Stimulated activated naive B cell treated with anti-CD40 and anti-IgM and Interleukin-4, amounts not matched to agents 10 μg/mL and 1 μg/mL and 100 μg/mL, for 72 hours (primary cell): ENCODE results near the gene TRPM3.

ENCODE experiments used
- ATAC-seq, 2 donors: fragments of 150-1000 bp; cut with Tn5 transposase; replicated peaks; 2 replicates each; pipeline ENCODE4 v1.10.0; 2021; ENCODE audit warnings: moderate library complexity in 1 of 2
- DNase-seq: peaks from one replicate; pipeline ENCODE4 v3.0.0; 2021
- H3K27ac Mint-ChIP-seq: one replicate; pipeline ENCODE4 v1.8.0; 2022; ENCODE audit warnings: mild to moderate bottlenecking, mixed read lengths
- H3K27me3 Mint-ChIP-seq, 2 donors: one replicate each; pipeline ENCODE4 v1.8.0; 2022; ENCODE audit warnings: mixed read lengths in 2 of 2
- H3K36me3 Mint-ChIP-seq, 2 donors: one replicate each; pipeline ENCODE4 v1.8.0; 2022; ENCODE audit warnings: mixed read lengths in 2 of 2, mild to moderate bottlenecking in 1 of 2
- H3K4me1 Mint-ChIP-seq, 2 donors: one replicate each; pipeline ENCODE4 v1.8.0; 2022; ENCODE audit warnings: mixed read lengths in 2 of 2, mild to moderate bottlenecking in 1 of 2
- H3K4me3 Mint-ChIP-seq, 2 donors: one replicate each; pipeline ENCODE4 v1.8.0; 2022; ENCODE audit warnings: mild to moderate bottlenecking in 2 of 2, mixed read lengths in 2 of 2, moderate library complexity in 1 of 2
- H3K9me3 Mint-ChIP-seq, 2 donors: one replicate each; pipeline ENCODE4 v1.8.0; 2022; ENCODE audit warnings: mixed read lengths in 2 of 2, mild to moderate bottlenecking in 1 of 2

Gene TRPM3

GRCh38 chr9:70694758-70695157, 426.7 kb downstream of the TRPM3 start:
- no peak for ATAC-seq
- no peak for DNase-seq
- Mint-ChIP-seq H3K9me3 (no peaks in the 10 kb centered on the region), H3K27me3 (peaks cover 0 to 4% of the 10 kb centered on the region in 2 donors), H3K4me3 (no peak overlapping the region), H3K4me1 (no peaks in the 10 kb centered on the region), H3K27ac (no peak overlapping the region), H3K36me3 (no peaks in the 10 kb centered on the region)

GRCh38 chr9:70693186-70693585, 428.2 kb downstream of the TRPM3 start:
- H3K27me3 Mint-ChIP-seq = peaks cover 4 to 6% of the 10 kb centered on the region in 2 donors
- no peaks in the 10 kb centered on the region for H3K4me1 Mint-ChIP-seq

GRCh38 chr9:70692431-70692830, 429.0 kb downstream of the TRPM3 start:
- H3K4me1 Mint-ChIP-seq = no peaks in the 10 kb centered on the region
- H3K4me3 Mint-ChIP-seq = no peak overlapping the region
- H3K36me3 Mint-ChIP-seq = no peaks in the 10 kb centered on the region
- DNase-seq (no peak), ATAC-seq (no peak)
- H3K27me3 Mint-ChIP-seq = peaks cover 4 to 12% of the 10 kb centered on the region in 2 donors
- no peaks in the 10 kb centered on the region for H3K9me3 Mint-ChIP-seq
- H3K27ac Mint-ChIP-seq = no peak overlapping the region

More at GRCh38 chr9:70693186-70693585, 428.2 kb downstream of the TRPM3 start:
- ATAC-seq = no peak
- no peak for DNase-seq
- no peaks in the 10 kb centered on the region for H3K9me3 Mint-ChIP-seq
- H3K36me3 Mint-ChIP-seq = no peaks in the 10 kb centered on the region
- no peak overlapping the region for H3K4me3 Mint-ChIP-seq
- H3K27ac Mint-ChIP-seq = no peak overlapping the region

- no peaks in the 10 kb centered on the region for H3K36me3 Mint-ChIP-seq
- ATAC-seq = no peak
These were observed 432.7 kb downstream of the TRPM3 start for GRCh38 chr9:70688704-70689103.

GRCh38 chr9:70683841-70684240, 437.6 kb downstream of the TRPM3 start:
- H3K36me3 Mint-ChIP-seq = no peaks in the 10 kb centered on the region
- no peak overlapping the region for H3K27ac Mint-ChIP-seq

More at GRCh38 chr9:70688704-70689103, 432.7 kb downstream of the TRPM3 start:
- H3K4me3 Mint-ChIP-seq = no peak overlapping the region
- H3K4me1 Mint-ChIP-seq = no peaks in the 10 kb centered on the region
- H3K9me3 Mint-ChIP-seq = peaks cover 0 to 3% of the 10 kb centered on the region in 2 donors
- H3K27ac Mint-ChIP-seq = no peak overlapping the region
- H3K27me3 Mint-ChIP-seq = peaks cover 4 to 12% of the 10 kb centered on the region in 2 donors
- no peak for DNase-seq

GRCh38 chr9:70682298-70682697, 439.1 kb downstream of the TRPM3 start:
- Mint-ChIP-seq H3K4me1 (no peaks in the 10 kb centered on the region), H3K9me3 (peaks cover 0 to 3% of the 10 kb centered on the region in 2 donors), H3K27ac (no peak overlapping the region), H3K4me3 (no peak overlapping the region), H3K27me3 (no peaks in the 10 kb centered on the region), H3K36me3 (no peaks in the 10 kb centered on the region)
- ATAC-seq (no peak), DNase-seq (no peak)

More at GRCh38 chr9:70683841-70684240, 437.6 kb downstream of the TRPM3 start:
- Mint-ChIP-seq H3K4me3 (no peak overlapping the region), H3K9me3 (peaks cover 0 to 3% of the 10 kb centered on the region in 2 donors), H3K27me3 (peaks cover 0 to 12% of the 10 kb centered on the region in 2 donors), H3K4me1 (no peaks in the 10 kb centered on the region)
- no peak for ATAC-seq
- no peak for DNase-seq

GRCh38 chr9:70679845-70680244, 441.6 kb downstream of the TRPM3 start:
- ATAC-seq (no peak), DNase-seq (no peak)
- H3K27ac Mint-ChIP-seq = no peak overlapping the region
- H3K9me3 Mint-ChIP-seq = no peaks in the 10 kb centered on the region
- H3K4me3 Mint-ChIP-seq = no peak overlapping the region
- H3K4me1 Mint-ChIP-seq = no peaks in the 10 kb centered on the region
- H3K36me3 Mint-ChIP-seq = no peaks in the 10 kb centered on the region
- no peaks in the 10 kb centered on the region for H3K27me3 Mint-ChIP-seq

- ATAC-seq = no peak
- DNase-seq = no peak
- Mint-ChIP-seq H3K4me1 (no peaks in the 10 kb centered on the region), H3K9me3 (no peaks in the 10 kb centered on the region), H3K36me3 (no peaks in the 10 kb centered on the region), H3K4me3 (no peak overlapping the region), H3K27ac (no peak overlapping the region), H3K27me3 (no peaks in the 10 kb centered on the region)
These were observed 443.3 kb downstream of the TRPM3 start for GRCh38 chr9:70678153-70678552.

- no peaks in the 10 kb centered on the region for H3K9me3 Mint-ChIP-seq
- H3K27ac Mint-ChIP-seq = no peak overlapping the region
- no peaks in the 10 kb centered on the region for H3K36me3 Mint-ChIP-seq
- no peaks in the 10 kb centered on the region for H3K4me1 Mint-ChIP-seq
- ATAC-seq = no peak
- no peaks in the 10 kb centered on the region for H3K27me3 Mint-ChIP-seq
- H3K4me3 Mint-ChIP-seq = no peak overlapping the region
- no peak for DNase-seq
These were observed 444.2 kb downstream of the TRPM3 start for GRCh38 chr9:70677055-70677735.

- ATAC-seq = no peak
- Mint-ChIP-seq H3K36me3 (no peaks in the 10 kb centered on the region), H3K27me3 (no peaks in the 10 kb centered on the region), H3K27ac (no peak overlapping the region), H3K4me1 (no peaks in the 10 kb centered on the region), H3K9me3 (no peaks in the 10 kb centered on the region), H3K4me3 (no peak overlapping the region)
- DNase-seq = no peak
These were observed 445.5 kb downstream of the TRPM3 start for GRCh38 chr9:70675868-70676370.

- H3K4me1 Mint-ChIP-seq = no peaks in the 10 kb centered on the region
- H3K4me3 Mint-ChIP-seq = no peak overlapping the region
- H3K27ac Mint-ChIP-seq = no peak overlapping the region
- H3K27me3 Mint-ChIP-seq = no peaks in the 10 kb centered on the region
- DNase-seq (no peak), ATAC-seq (no peak)
- H3K9me3 Mint-ChIP-seq = no peaks in the 10 kb centered on the region
- H3K36me3 Mint-ChIP-seq = no peaks in the 10 kb centered on the region
These were observed 447.6 kb downstream of the TRPM3 start for GRCh38 chr9:70673844-70674243.

GRCh38 chr9:70672161-70672649, 449.2 kb downstream of the TRPM3 start:
- Mint-ChIP-seq H3K36me3 (no peaks in the 10 kb centered on the region), H3K9me3 (no peaks in the 10 kb centered on the region)

GRCh38 chr9:70668751-70669150, 452.7 kb downstream of the TRPM3 start:
- Mint-ChIP-seq H3K4me1 (no peaks in the 10 kb centered on the region), H3K9me3 (no peaks in the 10 kb centered on the region), H3K27me3 (peaks cover 3 to 13% of the 10 kb centered on the region in 2 donors), H3K4me3 (no peak overlapping the region), H3K36me3 (no peaks in the 10 kb centered on the region), H3K27ac (no peak overlapping the region)
- DNase-seq (no peak), ATAC-seq (no peak)

More at GRCh38 chr9:70672161-70672649, 449.2 kb downstream of the TRPM3 start:
- no peak overlapping the region for H3K4me3 Mint-ChIP-seq
- no peak overlapping the region for H3K27ac Mint-ChIP-seq
- H3K4me1 Mint-ChIP-seq = no peaks in the 10 kb centered on the region
- peaks cover 0 to 8% of the 10 kb centered on the region in 2 donors for H3K27me3 Mint-ChIP-seq
- DNase-seq = no peak
- ATAC-seq = no peak

- H3K27me3 Mint-ChIP-seq = peaks cover 11 to 22% of the 10 kb centered on the region in 2 donors
- ATAC-seq (no peak), DNase-seq (no peak)
- H3K9me3 Mint-ChIP-seq = peaks cover 8 to 15% of the 10 kb centered on the region in 2 donors
- H3K27ac Mint-ChIP-seq = no peak overlapping the region
- peaks cover 0 to 8% of the 10 kb centered on the region in 2 donors for H3K4me1 Mint-ChIP-seq
- H3K36me3 Mint-ChIP-seq = peaks cover 0 to 1% of the 10 kb centered on the region in 2 donors
- no peak overlapping the region for H3K4me3 Mint-ChIP-seq
These were observed 462.7 kb downstream of the TRPM3 start for GRCh38 chr9:70658765-70659164.

GRCh38 chr9:70656281-70656680, 465.1 kb downstream of the TRPM3 start:
- Mint-ChIP-seq H3K4me1 (peaks cover 0 to 9% of the 10 kb centered on the region in 2 donors), H3K9me3 (peaks cover 6 to 8% of the 10 kb centered on the region in 2 donors), H3K27me3 (peaks cover 7 to 10% of the 10 kb centered on the region in 2 donors), H3K4me3 (no peak overlapping the region), H3K36me3 (peaks cover 0 to 1% of the 10 kb centered on the region in 2 donors), H3K27ac (no peak overlapping the region)
- DNase-seq (no peak), ATAC-seq (no peak)
